Muscle layer of colon (tissue), 2 donors: ENCODE measurements around the gene SPDEF.

Experiments
- H3K27ac ChIP-seq: one replicate; pipeline ENCODE4 v1.7.0; 2013; ENCODE audit warnings: low read depth, mild to moderate bottlenecking, low read length, moderate library complexity
- H3K27me3 ChIP-seq, 2 donors: one replicate each; pipeline ENCODE4 v1.7.0; 2013; ENCODE audit warnings: low read length in 2 of 2, mild to moderate bottlenecking in 2 of 2; ENCODE audit not compliant: insufficient read depth in 2 of 2, control insufficient read depth in 1 of 2
- H3K36me3 ChIP-seq: one replicate; pipeline ENCODE4 v1.7.0; 2013; ENCODE audit warnings: mild to moderate bottlenecking, low read length; ENCODE audit not compliant: insufficient read depth
- H3K4me1 ChIP-seq: one replicate; pipeline ENCODE4 v1.7.0; 2013; ENCODE audit warnings: mild to moderate bottlenecking, low read length; ENCODE audit not compliant: insufficient read depth
- H3K4me3 ChIP-seq, 2 donors: one replicate each; pipeline ENCODE4 v1.7.0; 2013; ENCODE audit warnings: low read length in 2 of 2, low read depth in 1 of 2, mild to moderate bottlenecking in 1 of 2, moderate library complexity in 1 of 2
- H3K9ac ChIP-seq: one replicate; pipeline ENCODE4 v1.7.0; 2013; ENCODE audit warnings: low read length
- H3K9me3 ChIP-seq: one replicate; pipeline ENCODE4 v1.7.0; 2013; ENCODE audit warnings: mild to moderate bottlenecking, low read length
- donor health status: abdominal sarcoma.
- donor health status: Adenocarcinoma of cecum.

Gene SPDEF

GRCh38 chr6:34523441-34524206, 32.5 kb downstream of the SPDEF start:
- H3K36me3 ChIP-seq: no peaks in the 10 kb centered on the region

GRCh38 chr6:34522761-34523160, 33.4 kb downstream of the SPDEF start:
- H3K9me3 ChIP-seq: no peaks in the 10 kb centered on the region
- H3K4me3 ChIP-seq: no peak overlapping the region
- no peak overlapping the region for H3K27ac ChIP-seq
- H3K9ac ChIP-seq: no peak overlapping the region
- H3K4me1 ChIP-seq: peaks cover 7% of the 10 kb centered on the region
- H3K27me3 ChIP-seq: no peaks in the 10 kb centered on the region
- no peaks in the 10 kb centered on the region for H3K36me3 ChIP-seq

More at GRCh38 chr6:34523441-34524206, 32.5 kb downstream of the SPDEF start:
- no peaks in the 10 kb centered on the region for H3K9me3 ChIP-seq
- no peak overlapping the region for H3K4me3 ChIP-seq
- H3K4me1 ChIP-seq: peaks cover 7% of the 10 kb centered on the region
- no peak overlapping the region for H3K27ac ChIP-seq
- no peak overlapping the region for H3K9ac ChIP-seq
- H3K27me3 ChIP-seq: no peaks in the 10 kb centered on the region

GRCh38 chr6:34521463-34522285, 34.5 kb downstream of the SPDEF start:
- Histone ChIP-seq H3K27ac (no peak overlapping the region), H3K27me3 (no peaks in the 10 kb centered on the region), H3K4me1 (peaks cover 6% of the 10 kb centered on the region), H3K4me3 (no peak overlapping the region), H3K9me3 (no peaks in the 10 kb centered on the region), H3K36me3 (no peaks in the 10 kb centered on the region), H3K9ac (no peak overlapping the region)

GRCh38 chr6:34520645-34521462, 35.3 kb downstream of the SPDEF start:
- no peak overlapping the region for H3K4me3 ChIP-seq
- H3K4me1 ChIP-seq: no peaks in the 10 kb centered on the region
- H3K36me3 ChIP-seq: no peaks in the 10 kb centered on the region
- no peak overlapping the region for H3K27ac ChIP-seq
- H3K27me3 ChIP-seq: peaks cover 0 to 7% of the 10 kb centered on the region in 2 donors
- H3K9ac ChIP-seq: no peak overlapping the region
- H3K9me3 ChIP-seq: no peaks in the 10 kb centered on the region

- Histone ChIP-seq H3K9me3 (no peaks in the 10 kb centered on the region), H3K27ac (no peak overlapping the region), H3K36me3 (no peaks in the 10 kb centered on the region), H3K27me3 (peaks cover 0 to 14% of the 10 kb centered on the region in 2 donors), H3K4me3 (no peak overlapping the region), H3K4me1 (no peaks in the 10 kb centered on the region), H3K9ac (no peak overlapping the region)
Observed at GRCh38 chr6:34519971-34520644, 36.0 kb downstream of the SPDEF start.

GRCh38 chr6:34518669-34519365, 37.3 kb downstream of the SPDEF start:
- H3K27ac ChIP-seq: no peak overlapping the region
- no peaks in the 10 kb centered on the region for H3K4me1 ChIP-seq
- H3K9ac ChIP-seq: no peak overlapping the region
- H3K36me3 ChIP-seq: no peaks in the 10 kb centered on the region
- H3K27me3 ChIP-seq: peaks cover 0 to 22% of the 10 kb centered on the region in 2 donors
- no peak overlapping the region for H3K4me3 ChIP-seq
- H3K9me3 ChIP-seq: no peaks in the 10 kb centered on the region

- Histone ChIP-seq H3K27ac (no peak overlapping the region), H3K9ac (no peak overlapping the region), H3K4me3 (no peak overlapping the region), H3K36me3 (no peaks in the 10 kb centered on the region), H3K4me1 (no peaks in the 10 kb centered on the region), H3K27me3 (peaks cover 0 to 22% of the 10 kb centered on the region in 2 donors), H3K9me3 (no peaks in the 10 kb centered on the region)
Observed at GRCh38 chr6:34517966-34518365, 38.2 kb downstream of the SPDEF start.

GRCh38 chr6:34517461-34517881, 38.7 kb downstream of the SPDEF start:
- Histone ChIP-seq H3K9ac (no peak overlapping the region), H3K36me3 (no peaks in the 10 kb centered on the region), H3K9me3 (no peaks in the 10 kb centered on the region), H3K27ac (no peak overlapping the region), H3K4me3 (no peak overlapping the region), H3K4me1 (no peaks in the 10 kb centered on the region), H3K27me3 (peaks cover 0 to 22% of the 10 kb centered on the region in 2 donors)

GRCh38 chr6:34516391-34517324, 39.5 kb downstream of the SPDEF start:
- Histone ChIP-seq H3K27ac (no peak overlapping the region), H3K27me3 (peaks cover 0 to 22% of the 10 kb centered on the region in 2 donors), H3K9ac (no peak overlapping the region), H3K4me1 (no peaks in the 10 kb centered on the region), H3K4me3 (no peak overlapping the region), H3K9me3 (no peaks in the 10 kb centered on the region), H3K36me3 (no peaks in the 10 kb centered on the region)
